Mucosa of rectum (tissue), 2 donors: ENCODE results near the gene PHOSPHO1.

ENCODE experiments used
- H3K27ac ChIP-seq, 2 donors: one replicate each; pipeline ENCODE4 v1.7.0; 2013; ENCODE audit warnings: inconsistent platforms in 2 of 2, low read depth in 2 of 2, low read length in 2 of 2
- H3K27me3 ChIP-seq, 2 donors: one replicate each; pipeline ENCODE4 v1.7.0; 2013; ENCODE audit warnings: low read length in 2 of 2; ENCODE audit not compliant: control insufficient read depth in 2 of 2, insufficient read depth in 2 of 2
- H3K36me3 ChIP-seq, 2 donors: one replicate each; pipeline ENCODE4 v1.7.0; 2013; ENCODE audit warnings: low read length in 2 of 2; ENCODE audit not compliant: control insufficient read depth in 2 of 2, insufficient read depth in 2 of 2
- H3K4me1 ChIP-seq, 2 donors: one replicate each; pipeline ENCODE4 v1.7.0; 2013; ENCODE audit warnings: low read length in 2 of 2, mild to moderate bottlenecking in 1 of 2; ENCODE audit not compliant: control insufficient read depth in 2 of 2, insufficient read depth in 2 of 2
- H3K4me3 ChIP-seq, 2 donors: one replicate each; pipeline ENCODE4 v1.7.0; 2013; ENCODE audit warnings: low read length in 2 of 2
- H3K9ac ChIP-seq, 2 donors: one replicate each; pipeline ENCODE4 v1.7.0; 2013; ENCODE audit warnings: low read length in 2 of 2, low read depth in 1 of 2, mild to moderate bottlenecking in 1 of 2
- H3K9me3 ChIP-seq, 2 donors: one replicate each; pipeline ENCODE4 v1.7.0; 2013; ENCODE audit warnings: low read length in 2 of 2; ENCODE audit not compliant: control insufficient read depth in 2 of 2
- donor health status: healthy.
- donor health status: Normal muscosa, but diverticular disease.

Gene PHOSPHO1

DNA sequence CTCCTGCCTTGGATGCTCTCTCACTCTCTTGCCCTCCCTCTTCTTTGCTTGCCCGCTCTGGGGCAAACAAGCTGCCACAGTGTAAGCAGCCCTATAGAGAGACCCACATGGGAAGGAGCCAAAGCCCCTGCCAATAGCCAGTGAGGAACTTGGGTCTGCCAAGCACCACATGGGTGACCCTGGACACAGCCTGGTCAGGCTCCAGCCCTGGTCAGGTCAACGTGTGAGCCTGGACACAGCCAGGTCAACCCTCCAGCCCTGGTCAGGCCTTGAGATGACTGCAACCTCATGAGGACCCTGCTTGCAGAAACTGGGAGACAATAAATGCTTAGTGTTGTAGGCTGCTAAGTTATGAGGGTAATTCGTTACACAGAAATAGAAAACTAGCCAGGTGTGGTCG lies 14.3 kb upstream of the PHOSPHO1 start:
- H3K36me3 ChIP-seq = no peaks in the 10 kb centered on the region
- no peaks in the 10 kb centered on the region for H3K4me1 ChIP-seq
- no peak overlapping the region for H3K9ac ChIP-seq
- H3K27me3 ChIP-seq = peaks cover under 1 to 2% of the 10 kb centered on the region in 2 donors
- H3K27ac ChIP-seq = no peak overlapping the region
- H3K9me3 ChIP-seq = no peaks in the 10 kb centered on the region
- no peak overlapping the region for H3K4me3 ChIP-seq

DNA sequence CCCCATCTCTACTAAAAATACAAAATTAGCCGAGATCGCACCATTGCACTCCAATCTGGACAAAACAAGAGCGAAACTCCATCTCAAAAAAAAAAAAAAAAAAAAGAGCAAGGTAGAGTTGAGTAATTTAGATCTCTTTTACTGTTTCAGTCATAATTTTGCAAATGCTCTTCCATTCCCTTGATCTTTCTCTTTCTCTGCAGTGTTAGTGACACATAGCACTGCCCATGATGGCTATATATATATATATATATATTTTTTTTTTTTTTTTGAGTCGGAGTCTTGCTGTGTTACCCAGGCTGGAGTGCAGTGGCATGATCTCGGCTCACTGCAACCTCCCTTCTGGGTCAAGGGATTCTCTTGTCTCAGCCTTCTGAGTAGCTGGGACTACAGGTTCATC lies 12.2 kb upstream of the PHOSPHO1 start:
- Histone ChIP-seq H3K4me3 (no peak overlapping the region), H3K36me3 (no peaks in the 10 kb centered on the region), H3K4me1 (no peaks in the 10 kb centered on the region), H3K9ac (no peak overlapping the region), H3K27ac (no peak overlapping the region), H3K9me3 (no peaks in the 10 kb centered on the region), H3K27me3 (no peaks in the 10 kb centered on the region)

DNA sequence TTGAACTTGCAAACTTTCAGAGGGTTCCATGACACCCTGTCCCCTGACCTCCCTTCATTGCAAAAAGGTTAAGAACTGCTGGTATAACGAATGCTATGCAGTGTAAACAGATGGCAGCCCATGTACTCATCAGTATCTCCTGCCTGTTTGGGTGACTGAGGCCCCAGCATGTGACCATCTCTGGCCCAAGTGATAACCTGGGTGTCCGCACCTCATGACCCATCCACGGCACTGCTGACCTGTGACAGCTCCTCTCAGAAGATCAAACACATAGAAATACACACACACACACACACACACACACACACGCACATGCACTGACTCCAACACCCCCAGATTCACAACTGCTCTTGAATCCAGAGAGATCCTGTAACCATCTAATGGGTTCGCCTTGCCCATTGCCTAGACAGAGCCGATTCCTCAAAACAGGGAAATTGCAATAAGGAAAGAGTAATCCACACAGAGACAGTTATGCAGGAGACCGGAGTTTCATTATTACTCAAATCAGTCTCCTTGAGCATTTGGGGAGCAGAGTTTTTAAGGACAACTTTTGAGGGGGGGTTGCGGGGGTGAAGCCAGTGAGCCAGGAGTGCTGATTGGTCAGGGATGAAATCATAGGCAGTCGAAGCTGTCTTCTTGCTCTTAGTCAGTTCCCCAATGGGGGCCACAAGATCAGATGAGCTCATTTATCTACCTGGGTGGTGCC lies 11.3 kb upstream of the PHOSPHO1 start:
- Histone ChIP-seq H3K9ac (no peak overlapping the region), H3K9me3 (no peaks in the 10 kb centered on the region), H3K4me1 (no peaks in the 10 kb centered on the region), H3K4me3 (no peak overlapping the region), H3K36me3 (no peaks in the 10 kb centered on the region), H3K27ac (no peak overlapping the region), H3K27me3 (no peaks in the 10 kb centered on the region)

DNA sequence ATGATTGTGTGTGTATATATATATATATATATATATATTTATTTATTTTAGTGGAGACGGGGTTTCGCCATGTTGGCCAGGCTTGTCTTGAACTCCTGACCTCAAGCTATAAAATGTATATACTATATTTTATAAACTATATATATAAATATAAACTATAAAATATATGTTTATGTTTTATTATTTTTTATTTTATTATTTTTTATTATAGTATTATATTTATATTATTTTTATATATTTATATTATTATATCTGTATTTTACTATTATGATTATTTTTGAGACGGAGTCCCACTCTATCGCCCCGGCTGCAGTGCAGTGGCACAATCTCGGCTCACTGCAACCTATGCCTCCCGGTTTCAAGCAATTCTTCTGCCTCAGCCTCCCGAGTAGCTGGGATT lies 10.5 kb upstream of the PHOSPHO1 start:
- Histone ChIP-seq H3K4me3 (no peak overlapping the region), H3K9me3 (no peaks in the 10 kb centered on the region), H3K27me3 (no peaks in the 10 kb centered on the region), H3K4me1 (no peaks in the 10 kb centered on the region), H3K36me3 (no peaks in the 10 kb centered on the region), H3K27ac (no peak overlapping the region), H3K9ac (no peak overlapping the region)

DNA sequence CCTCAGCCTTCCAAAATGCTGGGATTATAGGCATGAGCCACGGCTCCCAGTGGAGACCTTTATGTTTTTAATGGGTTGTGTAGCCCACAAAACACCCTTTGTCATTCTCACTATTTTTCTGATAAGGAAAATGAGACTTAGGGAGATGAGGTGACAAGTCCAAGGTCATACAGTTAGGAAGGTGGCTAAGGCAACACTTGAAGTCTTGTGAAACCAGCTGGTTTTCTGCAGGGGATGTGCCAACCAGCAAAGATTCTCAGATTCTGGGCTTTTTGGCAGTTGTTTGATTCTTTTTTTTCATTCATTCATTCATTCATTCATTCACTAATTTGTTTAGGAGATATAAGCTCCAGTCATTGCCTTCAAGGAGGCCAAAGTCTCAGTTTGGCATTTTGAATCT lies 10.0 kb upstream of the PHOSPHO1 start:
- Histone ChIP-seq H3K27ac (no peak overlapping the region), H3K4me1 (no peaks in the 10 kb centered on the region), H3K9ac (no peak overlapping the region), H3K9me3 (no peaks in the 10 kb centered on the region), H3K36me3 (no peaks in the 10 kb centered on the region), H3K4me3 (no peak overlapping the region), H3K27me3 (no peaks in the 10 kb centered on the region)

DNA sequence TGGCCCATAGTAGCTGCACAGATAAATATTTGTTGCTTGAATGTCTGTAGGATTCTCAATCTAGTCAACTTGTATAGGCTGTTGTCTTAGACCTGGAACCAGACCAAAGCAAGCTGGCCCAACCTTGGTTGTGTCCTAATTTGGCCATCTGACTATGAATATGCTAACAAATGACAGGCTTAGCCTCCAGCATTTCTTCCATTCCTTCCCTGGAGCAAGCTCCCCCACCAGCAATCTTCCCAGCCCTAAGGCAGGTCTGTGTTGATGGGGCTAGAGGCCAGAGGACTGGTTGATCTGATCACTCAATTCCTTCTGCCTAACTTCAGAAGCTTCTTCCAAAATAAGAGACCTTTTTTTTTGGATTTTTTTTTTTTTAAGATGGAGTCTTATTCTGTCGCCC lies 9.4 kb upstream of the PHOSPHO1 start:
- H3K4me3 ChIP-seq = no peak overlapping the region
- no peaks in the 10 kb centered on the region for H3K4me1 ChIP-seq
- no peak overlapping the region for H3K9ac ChIP-seq
- H3K36me3 ChIP-seq = no peaks in the 10 kb centered on the region
- H3K9me3 ChIP-seq = no peaks in the 10 kb centered on the region
- H3K27me3 ChIP-seq = no peaks in the 10 kb centered on the region
- no peak overlapping the region for H3K27ac ChIP-seq

DNA sequence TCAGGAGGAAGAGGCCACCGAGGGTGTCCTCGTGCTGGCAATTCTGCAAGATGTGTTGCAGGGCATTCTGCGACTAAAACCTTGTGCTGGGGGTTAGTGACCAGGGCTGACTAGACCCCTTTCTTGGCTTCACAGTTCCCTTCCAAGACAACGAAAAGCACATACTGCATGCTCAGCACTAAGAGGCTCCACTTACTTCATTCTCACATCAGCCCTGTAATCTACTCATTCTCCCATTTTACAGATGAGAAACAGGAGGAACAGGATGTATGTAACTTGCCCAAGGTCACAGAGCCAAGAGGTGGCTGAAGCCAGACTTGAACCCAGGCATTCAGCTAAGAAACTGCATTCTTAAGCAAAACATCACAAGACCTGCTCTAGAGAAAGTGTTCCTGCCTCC lies 5.3 kb upstream of the PHOSPHO1 start:
- Histone ChIP-seq H3K4me3 (no peak overlapping the region), H3K9ac (no peak overlapping the region), H3K4me1 (peaks cover 3% of the 10 kb centered on the region in 2 donors)

DNA sequence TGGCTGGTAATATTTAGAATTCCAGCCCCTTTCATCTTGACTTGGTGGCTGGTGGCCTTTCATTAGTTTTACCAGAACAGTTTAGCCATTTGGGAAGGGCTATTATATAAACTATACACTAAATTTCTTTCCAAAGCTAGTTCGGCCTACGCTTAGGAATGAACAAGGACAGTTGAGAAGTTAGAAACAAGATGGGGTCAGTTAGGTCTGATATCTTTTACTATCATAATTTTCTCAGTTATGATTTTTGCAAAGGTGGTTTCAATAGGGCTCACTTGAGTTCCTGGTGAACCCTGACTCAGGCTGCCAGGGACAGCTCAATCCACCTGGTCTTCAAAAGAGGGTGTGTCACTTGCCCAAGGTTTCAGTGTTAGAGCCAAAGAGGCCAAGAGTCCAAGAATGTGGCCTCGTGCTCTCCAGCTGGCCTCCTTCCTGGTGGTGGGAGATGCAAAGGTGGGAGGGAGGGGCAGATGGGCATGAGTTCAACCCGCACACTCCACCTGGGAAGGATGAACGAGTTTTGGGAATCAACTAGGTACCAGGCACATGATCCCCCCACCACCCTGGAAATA lies 4.0 kb upstream of the PHOSPHO1 start:
- Histone ChIP-seq H3K27ac (no peak overlapping the region), H3K4me3 (no peak overlapping the region), H3K4me1 (peaks cover 7 to 11% of the 10 kb centered on the region in 2 donors), H3K9me3 (no peaks in the 10 kb centered on the region), H3K36me3 (no peaks in the 10 kb centered on the region), H3K27me3 (peaks cover 2 to 10% of the 10 kb centered on the region in 2 donors), H3K9ac (no peak overlapping the region)

More for the DNA sequence above, 5.3 kb upstream of the PHOSPHO1 start:
- Histone ChIP-seq H3K9me3 (no peaks in the 10 kb centered on the region), H3K36me3 (no peaks in the 10 kb centered on the region), H3K27ac (no peak overlapping the region), H3K27me3 (peaks cover 0 to 3% of the 10 kb centered on the region in 2 donors)

DNA sequence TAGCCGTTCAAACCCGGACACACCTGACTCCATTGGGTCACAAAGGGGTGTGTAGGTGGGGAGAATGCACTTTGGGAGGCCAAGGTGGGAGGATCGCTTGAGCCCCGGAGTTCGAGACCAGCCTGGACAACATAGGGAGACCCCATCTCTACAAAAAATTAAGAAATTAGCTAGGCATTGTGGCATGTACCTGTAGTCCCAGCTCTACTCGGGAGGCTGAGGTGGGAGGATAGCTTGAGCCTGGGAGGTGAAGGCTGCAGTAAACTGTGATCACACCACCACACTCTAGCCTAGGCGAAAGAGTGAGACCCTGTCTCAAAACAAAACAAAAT lies 942 bp upstream of the PHOSPHO1 start:
- Histone ChIP-seq H3K36me3 (no peaks in the 10 kb centered on the region), H3K27me3 (peaks cover 17 to 24% of the 10 kb centered on the region in 2 donors), H3K9me3 (no peaks in the 10 kb centered on the region), H3K27ac (no peak overlapping the region), H3K4me1 (peaks cover 9 to 11% of the 10 kb centered on the region in 2 donors), H3K9ac (no peak overlapping the region), H3K4me3 (peak overlapping the region; percentile 74 to 82)

DNA sequence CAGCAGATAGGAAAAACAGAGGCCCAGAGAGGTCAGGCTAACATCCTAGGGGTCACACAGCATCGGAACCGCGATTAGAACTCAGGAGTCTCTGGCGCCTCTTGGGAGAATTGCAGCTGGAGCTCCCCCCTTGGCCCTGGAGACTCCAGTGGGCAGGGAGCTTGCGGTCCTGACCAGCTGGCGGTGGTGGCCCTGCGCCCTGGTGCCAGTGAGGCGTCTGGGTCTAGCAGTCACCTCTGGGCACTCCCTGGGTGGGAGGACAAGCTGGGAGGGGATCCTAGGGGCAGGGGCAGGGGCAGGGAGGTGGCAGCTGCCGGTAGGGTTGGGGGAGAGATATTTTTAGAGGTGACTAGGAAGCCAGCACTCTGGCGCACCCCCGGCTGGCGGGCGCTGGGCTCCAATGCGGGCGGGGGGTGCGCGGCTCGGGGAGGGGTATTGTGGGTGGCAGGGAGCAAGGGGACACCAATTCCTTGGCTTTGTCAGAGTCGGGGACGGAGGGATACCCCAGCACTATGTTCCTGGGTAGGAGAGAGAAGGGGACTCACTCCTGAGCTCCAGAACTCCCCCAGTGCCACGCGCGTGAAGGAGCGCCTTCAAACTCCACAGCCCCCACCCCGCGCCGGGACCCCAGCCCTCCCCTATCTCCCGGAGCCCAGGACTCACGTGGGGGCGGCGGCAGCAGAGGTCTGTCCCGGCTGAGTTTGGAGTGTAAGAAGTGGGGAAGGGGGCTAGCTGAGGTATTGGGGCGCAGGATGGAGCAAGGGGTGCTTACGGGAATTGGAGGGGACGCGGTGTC lies 584 bp downstream of the PHOSPHO1 start:
- H3K9me3 ChIP-seq = no peaks in the 10 kb centered on the region
- H3K4me3 ChIP-seq = peak overlapping the region; percentile 74 to 82
- no peaks in the 10 kb centered on the region for H3K36me3 ChIP-seq
- H3K27ac ChIP-seq = no peak overlapping the region
- H3K9ac ChIP-seq = no peak overlapping the region
- H3K27me3 ChIP-seq = peaks cover 26 to 37% of the 10 kb centered on the region in 2 donors
- H3K4me1 ChIP-seq = peaks cover 9 to 11% of the 10 kb centered on the region in 2 donors
